Measurements from ENCODE around the gene VKORC1L1.
"Not testable (repeated sequence)": the region's sequence is repeated elsewhere in the genome, so short reads cannot be mapped to it uniquely, and the experiment has no call there.

The VKORC1L1 gene

GRCh38 chr7:65980478-65981250, 107.8 kb downstream of the VKORC1L1 start:
- POLR2A ChIA-PET = interaction anchor here (0.5 kb wide), 1 partner anchor 839 kb away, joined by 3 read pairs; no protein-coding TSS in a partner anchor
- CTCF ChIA-PET = interaction anchor here (1.1 kb wide), 1 partner anchor 7 kb away, joined by 3 read pairs; no protein-coding TSS in a partner anchor

GRCh38 chr7:65981965-65982792, 109.3 kb downstream of the VKORC1L1 start, which contains the start of gene GUSB:
TSS of gene GUSB (minus strand) at chr7:65982213. CDS start at chr7:65982183, 30 bp downstream.
- ChIA-PET POLR2A (no interaction called here), CTCF (interaction anchor here (1.1 kb wide), 1 partner anchor 9 kb away, joined by 3 read pairs; no protein-coding TSS in a partner anchor)
- DNase-seq (ENCODE audit: extremely low spot score) = peak; percentile 95
- no peak for TF ChIP-seq CTCF (IDR thresholded peaks at IDR 0.05; ENCODE audit: control extremely low read depth, extremely low read depth, low read depth, missing control alignments)

More at GRCh38 chr7:65980478-65981250, 107.8 kb downstream of the VKORC1L1 start:
- TF ChIP-seq CTCF (IDR thresholded peaks at IDR 0.05; ENCODE audit: control extremely low read depth, extremely low read depth, low read depth, missing control alignments) = no peak
- DNase-seq (ENCODE audit: extremely low spot score) = peak; percentile 86

GRCh38 chr7:65983965-65984658, 111.2 kb downstream of the VKORC1L1 start:
- no peak for DNase-seq (ENCODE audit: extremely low spot score)
- POLR2A ChIA-PET = interaction anchor here (0.6 kb wide), 1 partner anchor 12 kb away, joined by 3 read pairs; no protein-coding TSS in a partner anchor
- CTCF ChIA-PET = no interaction called here
- TF ChIP-seq CTCF (IDR thresholded peaks at IDR 0.05; ENCODE audit: control extremely low read depth, extremely low read depth, low read depth, missing control alignments) = no peak

GRCh38 chr7:65988084-65988483, 115.2 kb downstream of the VKORC1L1 start:
- CTCF ChIA-PET = no interaction called here
- no peak for TF ChIP-seq CTCF (IDR thresholded peaks at IDR 0.05; ENCODE audit: control extremely low read depth, extremely low read depth, low read depth, missing control alignments)
- no peak for DNase-seq (ENCODE audit: extremely low spot score)

GRCh38 chr7:65988503-65988902, 115.6 kb downstream of the VKORC1L1 start:
- CTCF ChIA-PET; DNase-seq (ENCODE audit: extremely low spot score); POLR2A ChIA-PET: not testable (repeated sequence)

More at GRCh38 chr7:65988084-65988483, 115.2 kb downstream of the VKORC1L1 start:
- POLR2A ChIA-PET = no interaction called here

- POLR2A ChIA-PET = no interaction called here
- CTCF ChIA-PET = no interaction called here
- no peak for DNase-seq (ENCODE audit: extremely low spot score)
- TF ChIP-seq CTCF (IDR thresholded peaks at IDR 0.05; ENCODE audit: control extremely low read depth, extremely low read depth, low read depth, missing control alignments) = no peak
Observed at GRCh38 chr7:65989694-65990080, 116.8 kb downstream of the VKORC1L1 start.

GRCh38 chr7:65991829-65992228, 119.0 kb downstream of the VKORC1L1 start:
- POLR2A ChIA-PET; CTCF ChIA-PET; DNase-seq (ENCODE audit: extremely low spot score): not testable (repeated sequence)
